ACC112 (cell line): Measurements from ENCODE around the gene ELP5.

Experiments
- H2AFZ ChIP-seq: fragments of 200-600 bp; sonication (generic); one replicate; pipeline ENCODE4 v1.6.0; 2017; ENCODE audit warnings: antibody characterized with exemption, low read length; ENCODE audit not compliant: unreplicated experiment
- H3K27ac ChIP-seq: fragments of 200-600 bp; sonication (generic); 2 replicates; pipeline ENCODE4 v1.5.1; 2014; ENCODE audit warnings: low read depth, mild to moderate bottlenecking, antibody characterized with exemption, low read length, moderate library complexity
- H3K27me3 ChIP-seq: fragments of 200-600 bp; sonication (generic); 2 replicates; pipeline ENCODE4 v1.6.1; 2014; ENCODE audit warnings: mild to moderate bottlenecking, antibody characterized with exemption, low read length, moderate library complexity, mixed read lengths; ENCODE audit not compliant: insufficient read depth
- H3K36me3 ChIP-seq: fragments of 200-600 bp; sonication (generic); 2 replicates; pipeline ENCODE4 v1.6.1; 2016; ENCODE audit warnings: mild to moderate bottlenecking, antibody characterized with exemption, low read length, moderate library complexity, mixed read lengths; ENCODE audit not compliant: insufficient read depth
- H3K4me1 ChIP-seq: fragments of 200-600 bp; sonication (generic); one replicate; pipeline ENCODE4 v1.6.1; 2016; ENCODE audit warnings: low read length, mixed read lengths; ENCODE audit not compliant: insufficient read depth, unreplicated experiment, control insufficient read depth
- H3K4me3 ChIP-seq: fragments of 200-600 bp; sonication (generic); 2 replicates; pipeline ENCODE4 v1.5.1; 2014; ENCODE audit warnings: mild to moderate bottlenecking, low read depth, low read length
- H3K79me2 ChIP-seq: fragments of 200-600 bp; sonication (generic); one replicate; pipeline ENCODE4 v1.6.0; 2016; ENCODE audit warnings: low read length; ENCODE audit not compliant: control insufficient read depth, unreplicated experiment, insufficient read depth

The ELP5 gene

GRCh38 chr17:7280519-7281073 is 28.6 kb downstream of the ELP5 start:
- no peaks in the 10 kb centered on the region for H3K36me3 ChIP-seq
- peaks cover 25% of the 10 kb centered on the region for H3K27me3 ChIP-seq
- H2AFZ ChIP-seq, result peak overlapping the region; percentile 40
- H3K27ac ChIP-seq, result peak overlapping the region; percentile 53; the same call in 1 of the 2 replicates
- no peaks in the 10 kb centered on the region for H3K4me1 ChIP-seq
- no peaks in the 10 kb centered on the region for H3K79me2 ChIP-seq
- peak overlapping the region; percentile 75 for H3K4me3 ChIP-seq

DNA sequence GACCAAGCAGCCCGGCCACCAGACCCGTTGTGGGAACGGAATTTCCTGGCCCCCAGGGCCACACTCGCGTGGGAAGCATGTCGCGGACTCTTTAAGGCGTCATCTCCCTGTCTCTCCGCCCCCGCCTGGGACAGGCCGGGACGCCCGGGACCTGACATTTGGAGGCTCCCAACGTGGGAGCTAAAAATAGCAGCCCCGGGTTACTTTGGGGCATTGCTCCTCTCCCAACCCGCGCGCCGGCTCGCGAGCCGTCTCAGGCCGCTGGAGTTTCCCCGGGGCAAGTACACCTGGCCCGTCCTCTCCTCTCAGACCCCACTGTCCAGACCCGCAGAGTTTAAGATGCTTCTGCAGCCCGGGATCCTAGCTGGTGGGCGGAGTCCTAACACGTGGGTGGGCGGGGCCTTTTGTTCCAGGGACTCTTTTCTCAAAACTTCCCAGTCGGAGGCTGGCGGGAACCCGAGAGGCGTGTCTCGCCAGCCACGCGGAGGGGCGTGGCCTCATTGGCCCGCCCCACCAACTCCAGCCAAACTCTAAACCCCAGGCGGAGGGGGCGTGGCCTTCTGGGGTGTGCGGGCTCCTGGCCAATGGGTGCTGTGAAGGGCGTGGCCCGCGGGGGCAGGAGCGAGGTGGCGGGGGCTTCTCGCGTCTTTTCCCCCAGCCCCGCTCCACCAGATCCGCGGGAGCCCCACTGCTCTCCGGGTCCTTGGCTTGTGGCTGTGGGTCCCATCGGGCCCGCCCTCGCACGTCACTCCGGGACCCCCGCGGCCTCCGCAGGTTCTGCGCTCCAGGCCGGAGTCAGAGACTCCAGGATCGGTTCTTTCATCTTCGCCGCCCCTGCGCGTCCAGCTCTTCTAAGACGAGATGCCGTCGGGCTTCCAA is 29.3 kb downstream of the ELP5 start, which contains the start of gene SLC2A4:
Gene SLC2A4, plus strand, starts transcription at position 645 of the 879 bp plus-strand sequence. Its CDS starts 217 bp downstream, at position 862.
- H3K79me2 ChIP-seq, result no peaks in the 10 kb centered on the region
- no peaks in the 10 kb centered on the region for H3K4me1 ChIP-seq
- no peaks in the 10 kb centered on the region for H3K36me3 ChIP-seq
- peak within 1 kb of the TSS; percentile 75 for H3K4me3 ChIP-seq
- peaks cover 31% of the 10 kb centered on the region for H3K27me3 ChIP-seq
- peak within 1 kb of the TSS; percentile 40 for H2AFZ ChIP-seq
- peak within 1 kb of the TSS; percentile 53; the same call in 1 of the 2 replicates for H3K27ac ChIP-seq

DNA sequence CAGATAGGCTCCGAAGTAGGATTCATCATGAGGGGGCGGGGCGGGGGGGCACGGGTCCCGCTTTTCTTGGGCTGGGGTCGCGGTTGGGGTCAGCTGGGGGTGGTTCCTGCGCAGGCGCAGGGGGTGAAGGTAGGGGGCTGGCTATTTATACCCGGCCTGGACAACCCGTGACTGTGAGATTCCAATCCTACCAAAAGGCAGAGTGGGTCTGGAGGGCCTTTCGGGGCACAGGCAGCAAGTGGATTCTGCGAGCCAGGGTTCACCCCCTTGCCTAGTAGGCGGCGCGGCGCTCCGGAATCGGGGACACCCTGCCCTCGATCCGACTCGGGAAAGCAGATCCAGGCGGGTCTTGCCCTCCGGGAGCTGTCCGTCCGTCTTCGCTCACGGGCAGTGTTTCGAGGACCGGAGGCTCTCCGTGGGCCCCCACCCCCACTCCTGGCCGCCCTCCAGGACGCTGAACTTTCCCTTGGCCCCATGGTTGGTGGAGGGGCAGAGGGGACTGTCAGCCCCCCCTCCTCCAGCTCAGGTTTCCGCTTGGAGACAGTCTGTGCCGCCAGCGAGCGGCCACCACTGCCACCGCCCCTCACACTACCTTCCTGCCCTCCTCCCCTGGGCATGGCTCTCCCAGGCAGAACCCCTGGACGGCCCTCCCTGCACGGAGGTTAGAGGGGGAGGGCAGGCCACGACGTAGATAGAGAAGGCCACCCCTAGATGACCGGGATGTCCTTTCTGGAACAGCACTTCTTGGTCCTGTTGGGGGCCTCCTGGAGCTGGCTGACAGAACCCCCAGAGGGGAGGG is 30.1 kb downstream of the ELP5 start:
- Histone ChIP-seq H3K4me3 (peak overlapping the region; percentile 75), H2AFZ (no peak overlapping the region), H3K4me1 (no peaks in the 10 kb centered on the region), H3K79me2 (no peaks in the 10 kb centered on the region), H3K27me3 (peaks cover 36% of the 10 kb centered on the region), H3K36me3 (no peaks in the 10 kb centered on the region), H3K27ac (no peak overlapping the region)

GRCh38 chr17:7282752-7283321 is 30.8 kb downstream of the ELP5 start:
- no peak overlapping the region for H2AFZ ChIP-seq
- no peak overlapping the region for H3K4me3 ChIP-seq

GRCh38 chr17:7283471-7284216 is 31.6 kb downstream of the ELP5 start:
- Histone ChIP-seq H3K36me3 (no peaks in the 10 kb centered on the region), H2AFZ (no peak overlapping the region), H3K27ac (no peak overlapping the region), H3K4me3 (no peak overlapping the region), H3K27me3 (peaks cover 49% of the 10 kb centered on the region), H3K79me2 (no peaks in the 10 kb centered on the region), H3K4me1 (no peaks in the 10 kb centered on the region)

More at GRCh38 chr17:7282752-7283321, 30.8 kb downstream of the ELP5 start:
- Histone ChIP-seq H3K79me2 (no peaks in the 10 kb centered on the region), H3K4me1 (no peaks in the 10 kb centered on the region), H3K27me3 (peaks cover 42% of the 10 kb centered on the region), H3K36me3 (no peaks in the 10 kb centered on the region), H3K27ac (no peak overlapping the region)

DNA sequence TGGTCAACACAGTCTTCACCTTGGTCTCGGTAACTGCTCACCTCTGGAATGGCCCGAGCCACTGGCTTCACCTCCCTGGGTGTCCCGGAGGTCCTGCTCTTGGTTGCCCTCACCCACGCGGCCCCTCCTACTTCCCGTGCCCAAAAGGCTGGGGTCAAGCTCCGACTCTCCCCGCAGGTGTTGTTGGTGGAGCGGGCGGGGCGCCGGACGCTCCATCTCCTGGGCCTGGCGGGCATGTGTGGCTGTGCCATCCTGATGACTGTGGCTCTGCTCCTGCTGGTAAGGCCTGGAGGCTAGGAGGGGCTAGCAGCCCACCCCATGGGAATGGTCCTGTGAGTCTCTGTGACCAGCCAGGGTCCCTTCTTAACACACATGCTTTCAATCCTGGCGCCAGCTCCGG is 32.9 kb downstream of the ELP5 start:
- H3K4me1 ChIP-seq, result no peaks in the 10 kb centered on the region
- no peak overlapping the region for H3K27ac ChIP-seq
- H3K4me3 ChIP-seq, result no peak overlapping the region
- no peaks in the 10 kb centered on the region for H3K36me3 ChIP-seq
- peaks cover 49% of the 10 kb centered on the region for H3K27me3 ChIP-seq
- H3K79me2 ChIP-seq, result no peaks in the 10 kb centered on the region
- H2AFZ ChIP-seq, result no peak overlapping the region

DNA sequence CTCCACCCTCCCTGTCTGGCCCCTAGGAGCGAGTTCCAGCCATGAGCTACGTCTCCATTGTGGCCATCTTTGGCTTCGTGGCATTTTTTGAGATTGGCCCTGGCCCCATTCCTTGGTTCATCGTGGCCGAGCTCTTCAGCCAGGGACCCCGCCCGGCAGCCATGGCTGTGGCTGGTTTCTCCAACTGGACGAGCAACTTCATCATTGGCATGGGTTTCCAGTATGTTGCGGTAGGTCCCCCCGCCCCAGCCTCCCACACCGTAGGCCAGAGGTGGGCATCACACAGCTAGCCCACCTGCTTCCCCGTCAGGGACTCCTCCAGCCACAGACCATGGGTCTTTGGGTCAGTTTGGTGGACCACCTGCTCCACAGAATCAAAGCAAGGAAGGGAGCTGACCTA is 33.7 kb downstream of the ELP5 start:
- no peak overlapping the region for H3K27ac ChIP-seq
- H3K79me2 ChIP-seq, result no peaks in the 10 kb centered on the region
- H3K27me3 ChIP-seq, result peaks cover 56% of the 10 kb centered on the region
- no peak overlapping the region for H2AFZ ChIP-seq
- no peak overlapping the region for H3K4me3 ChIP-seq
- no peaks in the 10 kb centered on the region for H3K36me3 ChIP-seq
- no peaks in the 10 kb centered on the region for H3K4me1 ChIP-seq

GRCh38 chr17:7289256-7290032 is 37.4 kb downstream of the ELP5 start:
- Histone ChIP-seq H3K79me2 (no peaks in the 10 kb centered on the region), H3K4me1 (no peaks in the 10 kb centered on the region), H3K36me3 (no peaks in the 10 kb centered on the region), H3K27ac (no peak overlapping the region), H3K27me3 (peaks cover 64% of the 10 kb centered on the region), H3K4me3 (no peak overlapping the region), H2AFZ (no peak overlapping the region)

DNA sequence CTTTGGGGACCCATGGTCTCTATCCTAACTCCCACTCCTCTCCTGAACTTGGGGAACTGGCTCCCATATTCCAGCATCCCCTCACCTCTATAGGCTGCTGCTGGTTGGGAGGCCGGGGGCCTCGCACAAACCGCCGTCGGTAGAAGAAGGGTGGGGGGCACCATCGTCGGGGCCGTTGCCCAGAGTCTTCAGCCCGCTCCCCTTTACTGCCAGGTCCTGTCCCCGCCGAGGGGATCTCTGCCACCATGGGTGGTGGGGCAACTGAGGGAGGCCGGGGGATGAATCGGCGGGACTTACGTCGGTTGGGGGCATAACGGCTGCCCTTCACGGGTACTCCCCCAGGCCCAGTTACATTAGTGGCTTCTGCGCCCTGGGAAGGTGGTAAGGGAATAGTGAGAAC is 38.2 kb downstream of the ELP5 start:
- Histone ChIP-seq H3K36me3 (no peaks in the 10 kb centered on the region), H3K27me3 (peaks cover 63% of the 10 kb centered on the region), H3K4me3 (no peak overlapping the region), H2AFZ (no peak overlapping the region), H3K79me2 (no peaks in the 10 kb centered on the region), H3K27ac (no peak overlapping the region), H3K4me1 (no peaks in the 10 kb centered on the region)
